NB4 (cell line): Measurements from ENCODE around the gene SLC35E1.
"Not testable (repeated sequence)": the region's sequence is repeated elsewhere in the genome, so short reads cannot be mapped to it uniquely, and the experiment has no call there.

Experiments used
- CTCF ChIP-seq: IDR thresholded peaks from one replicate; pipeline ENCODE4 v1.5.1; 2012; ENCODE audit warnings: low read depth, low read length
- MYC ChIP-seq: IDR thresholded peaks from 2 replicates; pipeline ENCODE4 v1.6.1; 2011; ENCODE audit warnings: low read depth, low read length
- TF ChIP-seq, protein P1 (sequence below): IDR thresholded peaks from 2 replicates; pipeline ENCODE4 v1.6.1; 2011; ENCODE audit warnings: low read depth, low read length

- TF ChIP-seq CTCF, MYC: not testable (repeated sequence)
- TF ChIP-seq, protein P1, sequence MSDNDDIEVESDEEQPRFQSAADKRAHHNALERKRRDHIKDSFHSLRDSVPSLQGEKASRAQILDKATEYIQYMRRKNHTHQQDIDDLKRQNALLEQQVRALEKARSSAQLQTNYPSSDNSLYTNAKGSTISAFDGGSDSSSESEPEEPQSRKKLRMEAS = not testable (repeated sequence)
These were observed 28.5 kb downstream of the SLC35E1 start for GRCh38 chr19:16543734-16544133.
